NB4 (cell line): Measurements from ENCODE around the gene SLC12A5.

Source experiments
- MYC ChIP-seq: IDR thresholded peaks from 2 replicates; pipeline ENCODE4 v1.6.1; 2011; ENCODE audit warnings: low read depth, low read length
- TF ChIP-seq, protein P1 (sequence below): IDR thresholded peaks from one replicate; pipeline ENCODE4 v1.5.1; 2012; ENCODE audit warnings: low read depth, low read length

DNA sequence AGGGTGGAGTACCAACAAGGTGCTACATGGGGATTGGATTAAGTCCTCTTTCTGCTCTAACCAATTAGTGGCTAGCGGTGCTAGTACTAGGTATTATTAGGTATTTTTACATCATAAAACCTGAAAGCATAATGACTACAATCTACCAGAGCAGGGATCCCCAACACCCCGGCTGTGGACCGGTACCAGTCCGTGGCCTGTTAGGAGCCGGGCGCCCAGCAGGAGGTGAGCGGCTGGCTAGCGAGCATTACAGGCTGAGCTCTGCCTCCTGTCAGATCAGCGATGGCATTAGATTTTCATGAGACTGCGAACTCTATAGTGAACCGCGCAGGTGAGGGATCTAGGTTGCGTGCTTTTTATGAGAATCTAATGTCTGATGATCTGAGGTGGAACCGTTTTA, 80.0 kb downstream of the SLC12A5 start:
- TF ChIP-seq, protein P1, sequence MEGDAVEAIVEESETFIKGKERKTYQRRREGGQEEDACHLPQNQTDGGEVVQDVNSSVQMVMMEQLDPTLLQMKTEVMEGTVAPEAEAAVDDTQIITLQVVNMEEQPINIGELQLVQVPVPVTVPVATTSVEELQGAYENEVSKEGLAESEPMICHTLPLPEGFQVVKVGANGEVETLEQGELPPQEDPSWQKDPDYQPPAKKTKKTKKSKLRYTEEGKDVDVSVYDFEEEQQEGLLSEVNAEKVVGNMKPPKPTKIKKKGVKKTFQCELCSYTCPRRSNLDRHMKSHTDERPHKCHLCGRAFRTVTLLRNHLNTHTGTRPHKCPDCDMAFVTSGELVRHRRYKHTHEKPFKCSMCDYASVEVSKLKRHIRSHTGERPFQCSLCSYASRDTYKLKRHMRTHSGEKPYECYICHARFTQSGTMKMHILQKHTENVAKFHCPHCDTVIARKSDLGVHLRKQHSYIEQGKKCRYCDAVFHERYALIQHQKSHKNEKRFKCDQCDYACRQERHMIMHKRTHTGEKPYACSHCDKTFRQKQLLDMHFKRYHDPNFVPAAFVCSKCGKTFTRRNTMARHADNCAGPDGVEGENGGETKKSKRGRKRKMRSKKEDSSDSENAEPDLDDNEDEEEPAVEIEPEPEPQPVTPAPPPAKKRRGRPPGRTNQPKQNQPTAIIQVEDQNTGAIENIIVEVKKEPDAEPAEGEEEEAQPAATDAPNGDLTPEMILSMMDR = no peak
- no peak for TF ChIP-seq MYC
